ENCODE measurements around the gene KCNN2. TPM values are rescaled to one million over a fixed set of nuclear protein-coding genes. Genes with fewer than 3 reads are reported as not detected.

Gene KCNN2
- polyA plus RNA-seq, 1 donor from 2014 or later, result 1.0 TPM

- no peaks in the 10 kb centered on the region for H3K36me3 ChIP-seq (ENCODE audit: insufficient read depth, low read length)
- TF ChIP-seq SMC3 (conservative IDR thresholded peaks at IDR 0.05; ENCODE audit: poor library complexity) (no peak), TAF1 (IDR thresholded peaks at IDR 0.05; ENCODE audit: low read depth) (no peak), RAD21 (conservative IDR thresholded peaks at IDR 0.05) (no peak), EP300 (conservative IDR thresholded peaks at IDR 0.05; ENCODE audit: poor library complexity, severe bottlenecking) (no peak), MXI1 (conservative IDR thresholded peaks at IDR 0.05; ENCODE audit: poor library complexity, severe bottlenecking) (no peak), EZH2 (IDR thresholded peaks at IDR 0.05; ENCODE audit: borderline replicate concordance, insufficient read depth, low read length, poor library complexity, severe bottlenecking) (no peak), POLR2AphosphoS5 (IDR thresholded peaks at IDR 0.05) (no peak)
- TF ChIP-seq, protein P1, sequence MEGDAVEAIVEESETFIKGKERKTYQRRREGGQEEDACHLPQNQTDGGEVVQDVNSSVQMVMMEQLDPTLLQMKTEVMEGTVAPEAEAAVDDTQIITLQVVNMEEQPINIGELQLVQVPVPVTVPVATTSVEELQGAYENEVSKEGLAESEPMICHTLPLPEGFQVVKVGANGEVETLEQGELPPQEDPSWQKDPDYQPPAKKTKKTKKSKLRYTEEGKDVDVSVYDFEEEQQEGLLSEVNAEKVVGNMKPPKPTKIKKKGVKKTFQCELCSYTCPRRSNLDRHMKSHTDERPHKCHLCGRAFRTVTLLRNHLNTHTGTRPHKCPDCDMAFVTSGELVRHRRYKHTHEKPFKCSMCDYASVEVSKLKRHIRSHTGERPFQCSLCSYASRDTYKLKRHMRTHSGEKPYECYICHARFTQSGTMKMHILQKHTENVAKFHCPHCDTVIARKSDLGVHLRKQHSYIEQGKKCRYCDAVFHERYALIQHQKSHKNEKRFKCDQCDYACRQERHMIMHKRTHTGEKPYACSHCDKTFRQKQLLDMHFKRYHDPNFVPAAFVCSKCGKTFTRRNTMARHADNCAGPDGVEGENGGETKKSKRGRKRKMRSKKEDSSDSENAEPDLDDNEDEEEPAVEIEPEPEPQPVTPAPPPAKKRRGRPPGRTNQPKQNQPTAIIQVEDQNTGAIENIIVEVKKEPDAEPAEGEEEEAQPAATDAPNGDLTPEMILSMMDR (IDR thresholded peaks at IDR 0.05; ENCODE audit: poor library complexity, severe bottlenecking), result no peak
- TF ChIP-seq, protein P2, sequence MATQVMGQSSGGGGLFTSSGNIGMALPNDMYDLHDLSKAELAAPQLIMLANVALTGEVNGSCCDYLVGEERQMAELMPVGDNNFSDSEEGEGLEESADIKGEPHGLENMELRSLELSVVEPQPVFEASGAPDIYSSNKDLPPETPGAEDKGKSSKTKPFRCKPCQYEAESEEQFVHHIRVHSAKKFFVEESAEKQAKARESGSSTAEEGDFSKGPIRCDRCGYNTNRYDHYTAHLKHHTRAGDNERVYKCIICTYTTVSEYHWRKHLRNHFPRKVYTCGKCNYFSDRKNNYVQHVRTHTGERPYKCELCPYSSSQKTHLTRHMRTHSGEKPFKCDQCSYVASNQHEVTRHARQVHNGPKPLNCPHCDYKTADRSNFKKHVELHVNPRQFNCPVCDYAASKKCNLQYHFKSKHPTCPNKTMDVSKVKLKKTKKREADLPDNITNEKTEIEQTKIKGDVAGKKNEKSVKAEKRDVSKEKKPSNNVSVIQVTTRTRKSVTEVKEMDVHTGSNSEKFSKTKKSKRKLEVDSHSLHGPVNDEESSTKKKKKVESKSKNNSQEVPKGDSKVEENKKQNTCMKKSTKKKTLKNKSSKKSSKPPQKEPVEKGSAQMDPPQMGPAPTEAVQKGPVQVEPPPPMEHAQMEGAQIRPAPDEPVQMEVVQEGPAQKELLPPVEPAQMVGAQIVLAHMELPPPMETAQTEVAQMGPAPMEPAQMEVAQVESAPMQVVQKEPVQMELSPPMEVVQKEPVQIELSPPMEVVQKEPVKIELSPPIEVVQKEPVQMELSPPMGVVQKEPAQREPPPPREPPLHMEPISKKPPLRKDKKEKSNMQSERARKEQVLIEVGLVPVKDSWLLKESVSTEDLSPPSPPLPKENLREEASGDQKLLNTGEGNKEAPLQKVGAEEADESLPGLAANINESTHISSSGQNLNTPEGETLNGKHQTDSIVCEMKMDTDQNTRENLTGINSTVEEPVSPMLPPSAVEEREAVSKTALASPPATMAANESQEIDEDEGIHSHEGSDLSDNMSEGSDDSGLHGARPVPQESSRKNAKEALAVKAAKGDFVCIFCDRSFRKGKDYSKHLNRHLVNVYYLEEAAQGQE (IDR thresholded peaks at IDR 0.05; ENCODE audit: borderline replicate concordance), result no peak
- H3K4me2 ChIP-seq (ENCODE audit: low read length), result no peak overlapping the region
- H3K79me2 ChIP-seq (replicated peaks; ENCODE audit: insufficient read depth, low read length), result no peaks in the 10 kb centered on the region
- H3K9ac ChIP-seq (ENCODE audit: low read length), result no peak overlapping the region
- H3K27me3 ChIP-seq (ENCODE audit: insufficient read depth, low read depth, low read length), result no peaks in the 10 kb centered on the region
- no peak overlapping the region for H3K4me3 ChIP-seq (ENCODE audit: low read length)
- H4K20me1 ChIP-seq (ENCODE audit: insufficient read depth), result no peaks in the 10 kb centered on the region
- H3K27ac ChIP-seq (ENCODE audit: low read length), result no peak overlapping the region
- H3F3A ChIP-seq (ENCODE audit: insufficient read depth, low read length, poor library complexity, severe bottlenecking), result no peaks in the 10 kb centered on the region
- H3K9me3 ChIP-seq (ENCODE audit: low read length), result no peaks in the 10 kb centered on the region
- no peak overlapping the region for H2AFZ ChIP-seq (ENCODE audit: low read depth, low read length)
- H3K9me2 ChIP-seq (ENCODE audit: insufficient read depth, low read length), result no peaks in the 10 kb centered on the region
Measured at GRCh38 chr5:114448481-114448880, 86.6 kb downstream of the KCNN2 start.

- no peaks in the 10 kb centered on the region for H3K9me2 ChIP-seq (ENCODE audit: insufficient read depth, low read length)
- H3K9me3 ChIP-seq (ENCODE audit: low read length), result no peaks in the 10 kb centered on the region
- no peaks in the 10 kb centered on the region for H3K79me2 ChIP-seq (replicated peaks; ENCODE audit: insufficient read depth, low read length)
- no peaks in the 10 kb centered on the region for H3F3A ChIP-seq (ENCODE audit: insufficient read depth, low read length, poor library complexity, severe bottlenecking)
- no peak overlapping the region for H3K4me3 ChIP-seq (ENCODE audit: low read length)
- no peaks in the 10 kb centered on the region for H3K27me3 ChIP-seq (ENCODE audit: insufficient read depth, low read depth, low read length)
- H4K20me1 ChIP-seq (ENCODE audit: insufficient read depth), result no peaks in the 10 kb centered on the region
- no peak overlapping the region for H3K4me2 ChIP-seq (ENCODE audit: low read length)
- H3K9ac ChIP-seq (ENCODE audit: low read length), result no peak overlapping the region
- no peak overlapping the region for H2AFZ ChIP-seq (ENCODE audit: low read depth, low read length)
- H3K36me3 ChIP-seq (ENCODE audit: insufficient read depth, low read length), result no peaks in the 10 kb centered on the region
- no peak overlapping the region for H3K27ac ChIP-seq (ENCODE audit: low read length)
- TF ChIP-seq SMC3 (conservative IDR thresholded peaks at IDR 0.05; ENCODE audit: poor library complexity) (peak; percentile 97), RAD21 (conservative IDR thresholded peaks at IDR 0.05) (peak; percentile 94), EP300 (conservative IDR thresholded peaks at IDR 0.05; ENCODE audit: poor library complexity, severe bottlenecking) (no peak)
- TF ChIP-seq, protein P1 (IDR thresholded peaks at IDR 0.05; ENCODE audit: poor library complexity, severe bottlenecking), result peak; percentile 92
- TF ChIP-seq, protein P2 (IDR thresholded peaks at IDR 0.05; ENCODE audit: borderline replicate concordance), result peak; percentile 19
Measured at GRCh38 chr5:114449860-114450421, 88.1 kb downstream of the KCNN2 start.
